Skeletal muscle satellite cell (primary cell): ENCODE measurements around the gene MLYCD.

Experiments
- H3K27me3 ChIP-seq: 2 replicates; pipeline ENCODE4 v1.7.0; 2013; ENCODE audit warnings: low read length; ENCODE audit not compliant: control insufficient read depth, insufficient read depth
- H3K36me3 ChIP-seq: 2 replicates; pipeline ENCODE4 v1.7.0; 2013; ENCODE audit warnings: mild to moderate bottlenecking, control low read depth, low read length; ENCODE audit not compliant: insufficient read depth
- H3K4me1 ChIP-seq: 2 replicates; pipeline ENCODE4 v1.7.0; 2013; ENCODE audit warnings: low read length; ENCODE audit not compliant: control insufficient read depth, insufficient read depth
- H3K4me2 ChIP-seq: 2 replicates; pipeline ENCODE4 v1.7.0; 2013; ENCODE audit warnings: mild to moderate bottlenecking, low read length
- H3K4me3 ChIP-seq: 2 replicates; pipeline ENCODE4 v1.7.0; 2013; ENCODE audit warnings: low read length
- H3K9ac ChIP-seq: 2 replicates; pipeline ENCODE4 v1.7.0; 2013; ENCODE audit warnings: mild to moderate bottlenecking, low read depth, low read length, moderate library complexity
- H3K9me3 ChIP-seq: replicated peaks from 2 replicates; pipeline ENCODE4 v1.7.0; 2013; ENCODE audit warnings: mild to moderate bottlenecking, control low read depth, low read length

MLYCD gene

GRCh38 chr16:83969771-83970429 lies 71.0 kb downstream of the MLYCD start:
- H3K36me3 ChIP-seq = no peaks in the 10 kb centered on the region
- H3K4me2 ChIP-seq = no peak overlapping the region
- H3K27me3 ChIP-seq = peaks cover 32% of the 10 kb centered on the region
- H3K4me1 ChIP-seq = no peaks in the 10 kb centered on the region
- H3K4me3 ChIP-seq = no peak overlapping the region
- no peak overlapping the region for H3K9ac ChIP-seq
- no peaks in the 10 kb centered on the region for H3K9me3 ChIP-seq

- no peaks in the 10 kb centered on the region for H3K4me1 ChIP-seq
- H3K9me3 ChIP-seq = no peaks in the 10 kb centered on the region
- H3K36me3 ChIP-seq = no peaks in the 10 kb centered on the region
- H3K9ac ChIP-seq = no peak overlapping the region
- H3K27me3 ChIP-seq = peaks cover 37% of the 10 kb centered on the region
- H3K4me2 ChIP-seq = no peak overlapping the region
- H3K4me3 ChIP-seq = no peak overlapping the region
These were observed 71.5 kb downstream of the MLYCD start for GRCh38 chr16:83970430-83970815.

DNA sequence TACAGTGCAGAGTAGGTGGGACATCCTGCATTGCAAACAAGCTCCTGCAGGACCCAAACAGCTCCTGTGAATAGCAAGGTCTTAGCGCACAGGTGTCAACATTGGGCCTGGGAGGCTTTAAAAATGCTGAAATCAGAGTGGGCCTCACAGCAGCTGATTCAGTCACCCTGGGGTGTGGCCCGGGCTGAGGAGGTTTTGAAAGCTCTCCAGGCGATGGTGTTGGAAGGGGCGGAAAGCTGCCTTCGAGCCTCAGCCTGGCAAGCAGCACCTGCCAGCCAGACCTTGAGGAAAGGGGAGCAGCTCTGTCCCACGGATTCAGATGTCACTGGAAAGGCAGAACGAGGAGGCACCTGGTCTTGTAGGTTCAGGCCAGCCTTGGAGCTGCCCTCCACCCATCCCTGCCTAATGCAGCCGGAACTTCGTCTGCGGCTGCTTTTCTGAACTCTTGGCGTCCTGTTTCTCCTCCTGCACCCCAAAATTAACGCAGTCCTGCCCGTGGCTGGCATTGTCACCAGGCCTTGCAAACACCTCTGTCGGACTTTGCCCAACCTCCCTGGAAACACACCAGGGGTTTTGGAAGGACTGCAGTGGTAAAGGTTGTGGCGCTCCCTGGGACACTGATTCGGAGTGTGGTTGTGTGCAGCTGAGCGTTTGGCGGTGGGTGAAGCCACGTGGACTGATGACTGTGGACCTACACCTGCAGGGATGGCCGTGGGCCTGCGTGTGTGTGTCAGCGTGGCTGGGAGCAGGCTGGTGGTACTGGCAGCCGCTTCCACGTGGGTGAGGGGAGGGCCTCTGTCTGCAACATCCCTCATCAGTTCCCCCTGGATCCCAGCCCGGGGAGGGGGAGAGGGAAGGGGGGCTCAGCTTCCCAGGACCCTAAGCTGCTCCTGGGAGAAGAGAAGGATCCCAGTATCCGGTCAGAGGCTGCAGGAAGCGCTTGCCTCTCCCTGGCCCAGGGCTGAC lies 72.5 kb downstream of the MLYCD start:
- Histone ChIP-seq H3K27me3 (peaks cover 45% of the 10 kb centered on the region), H3K9me3 (no peaks in the 10 kb centered on the region), H3K36me3 (no peaks in the 10 kb centered on the region), H3K4me3 (no peak overlapping the region), H3K4me2 (no peak overlapping the region), H3K9ac (no peak overlapping the region), H3K4me1 (no peaks in the 10 kb centered on the region)

DNA sequence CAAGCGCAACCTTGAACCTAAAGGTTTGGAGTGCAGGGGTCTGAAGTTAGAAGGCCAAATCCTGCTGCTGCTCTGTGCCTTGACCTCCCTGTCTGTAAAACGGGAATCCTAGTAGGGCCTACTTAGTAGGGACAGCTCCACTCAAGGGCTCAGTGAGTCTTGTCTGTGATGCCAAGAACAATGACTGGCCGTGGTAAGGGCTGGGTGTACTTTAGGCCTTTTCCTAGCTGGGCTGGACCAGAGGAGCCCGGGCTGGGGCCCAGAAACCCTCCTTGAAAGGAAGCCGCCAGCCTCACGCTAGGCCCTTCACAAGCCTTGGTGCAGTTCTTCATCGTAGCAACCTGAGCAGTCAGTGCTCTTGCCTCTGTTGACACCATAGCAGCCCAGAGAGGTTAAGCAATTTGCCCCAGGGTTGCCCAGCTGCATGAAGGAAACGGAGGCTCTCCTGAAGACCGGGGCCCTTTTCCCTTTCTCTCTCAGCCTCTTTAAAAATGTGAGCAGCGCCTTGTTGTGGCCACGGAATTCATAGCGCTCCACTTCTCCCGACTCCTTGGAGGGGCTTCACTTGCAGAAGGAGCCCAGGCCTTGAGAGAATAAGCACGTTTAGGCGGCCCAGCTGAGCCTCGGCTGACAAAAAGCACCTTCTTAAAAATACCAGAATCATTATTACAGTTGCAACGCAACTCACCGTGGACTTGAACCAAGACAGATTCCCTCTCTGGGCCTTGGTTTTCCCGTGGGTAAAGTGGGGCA lies 73.5 kb downstream of the MLYCD start:
- Histone ChIP-seq H3K36me3 (no peaks in the 10 kb centered on the region), H3K27me3 (peaks cover 53% of the 10 kb centered on the region), H3K9ac (no peak overlapping the region), H3K4me2 (no peak overlapping the region), H3K9me3 (no peaks in the 10 kb centered on the region), H3K4me1 (no peaks in the 10 kb centered on the region), H3K4me3 (no peak overlapping the region)

- no peaks in the 10 kb centered on the region for H3K4me1 ChIP-seq
- H3K4me2 ChIP-seq = no peak overlapping the region
- H3K36me3 ChIP-seq = no peaks in the 10 kb centered on the region
- no peak overlapping the region for H3K9ac ChIP-seq
- H3K9me3 ChIP-seq = no peaks in the 10 kb centered on the region
- H3K4me3 ChIP-seq = no peak overlapping the region
- H3K27me3 ChIP-seq = peaks cover 58% of the 10 kb centered on the region
These were observed 74.2 kb downstream of the MLYCD start for GRCh38 chr16:83973077-83973476.

DNA sequence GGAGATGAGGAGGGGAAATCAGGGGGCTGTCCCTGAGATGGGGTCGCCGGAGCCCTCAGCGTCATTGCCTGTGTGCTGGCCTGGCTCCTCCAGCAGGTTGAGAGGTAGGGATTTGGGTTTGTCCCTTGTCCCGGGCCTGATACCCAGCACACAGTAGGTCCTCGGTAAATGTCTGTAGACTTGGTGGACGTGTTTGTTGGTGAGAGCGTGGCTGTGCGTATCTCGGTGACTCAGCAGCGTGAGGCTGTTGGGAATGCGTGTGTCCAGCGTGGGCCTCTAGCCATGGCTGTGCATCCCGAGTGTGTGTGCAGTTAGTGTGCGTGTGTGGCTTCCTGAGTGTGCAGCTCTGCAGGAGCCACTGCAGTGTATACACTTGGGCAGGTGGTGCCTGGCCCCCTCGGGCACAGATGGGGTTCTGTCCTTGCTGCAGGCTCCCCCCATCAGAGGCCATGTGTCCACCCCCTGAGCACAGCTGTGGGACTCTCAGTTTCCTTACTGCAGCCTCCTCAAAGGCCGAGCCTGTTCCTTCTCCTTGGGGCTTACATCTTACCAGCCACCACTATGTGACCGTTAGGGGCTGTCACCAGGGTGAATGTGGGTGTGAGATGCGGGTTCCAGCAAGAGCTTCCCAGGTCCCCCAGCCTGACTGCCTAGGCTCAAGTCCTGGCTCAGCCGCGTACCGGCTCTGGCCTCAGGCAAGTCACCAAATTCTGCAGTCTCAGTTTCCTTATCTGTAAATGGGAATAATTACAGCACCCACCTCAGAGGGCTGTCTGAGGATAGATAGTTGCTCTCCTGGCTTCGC lies 74.9 kb downstream of the MLYCD start:
- Histone ChIP-seq H3K9me3 (peaks cover 7% of the 10 kb centered on the region), H3K4me2 (no peak overlapping the region), H3K27me3 (peaks cover 65% of the 10 kb centered on the region)

GRCh38 chr16:83974475-83974874 lies 75.6 kb downstream of the MLYCD start:
- peaks cover 60% of the 10 kb centered on the region for H3K27me3 ChIP-seq
- no peak overlapping the region for H3K9ac ChIP-seq
- H3K4me2 ChIP-seq = no peak overlapping the region
- H3K36me3 ChIP-seq = no peaks in the 10 kb centered on the region
- no peaks in the 10 kb centered on the region for H3K4me1 ChIP-seq
- H3K9me3 ChIP-seq = peaks cover 10% of the 10 kb centered on the region
- H3K4me3 ChIP-seq = no peak overlapping the region

More for the DNA sequence above, 74.9 kb downstream of the MLYCD start:
- no peak overlapping the region for H3K9ac ChIP-seq
- no peak overlapping the region for H3K4me3 ChIP-seq
- no peaks in the 10 kb centered on the region for H3K36me3 ChIP-seq
- no peaks in the 10 kb centered on the region for H3K4me1 ChIP-seq

DNA sequence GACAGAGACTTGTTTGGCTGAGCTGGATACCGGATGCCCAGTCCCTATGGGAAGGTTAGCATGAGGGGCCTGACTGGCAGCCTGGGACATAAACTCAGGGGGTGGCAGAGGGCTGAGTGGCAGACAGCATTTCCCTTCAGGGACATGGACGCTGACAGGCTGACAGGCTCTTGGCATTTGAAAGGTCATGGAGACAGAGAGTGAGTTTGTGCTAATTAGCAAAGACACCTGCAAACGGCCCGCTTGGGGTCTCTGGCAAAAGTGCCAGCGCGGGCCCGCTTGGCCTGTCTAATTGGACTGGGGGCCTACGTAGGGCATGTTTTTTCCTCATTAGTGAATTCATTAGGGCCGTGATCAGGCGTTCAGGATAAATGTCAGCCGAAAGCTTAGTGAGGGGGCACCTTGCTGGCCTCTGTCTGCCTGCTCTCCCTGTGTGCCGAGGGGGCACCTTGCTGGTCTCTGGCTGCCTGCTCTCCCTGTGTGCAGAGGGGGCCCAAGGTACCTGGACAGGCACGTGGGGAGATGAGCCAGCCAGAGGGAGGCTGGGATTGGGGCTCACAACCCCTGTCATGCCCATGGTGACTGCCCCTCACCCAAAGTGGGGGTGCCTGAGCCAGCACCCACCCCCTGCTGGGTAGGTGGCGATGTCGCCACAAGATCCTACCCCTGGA lies 76.8 kb downstream of the MLYCD start:
- Histone ChIP-seq H3K9me3 (peaks cover 10% of the 10 kb centered on the region), H3K36me3 (no peaks in the 10 kb centered on the region), H3K4me3 (no peak overlapping the region), H3K4me2 (no peak overlapping the region), H3K4me1 (no peaks in the 10 kb centered on the region), H3K9ac (no peak overlapping the region), H3K27me3 (peaks cover 56% of the 10 kb centered on the region)
